SK-N-SH (cell line): ENCODE measurements around the gene AMPH. TPM values are rescaled to one million over a fixed set of nuclear protein-coding genes. Genes with fewer than 3 reads are reported as not detected.
A peak's percentile ranks its signal among the peaks of the same experiment; 100 is the strongest.
"Not testable (repeated sequence)": the region's sequence is repeated elsewhere in the genome, so short reads cannot be mapped to it uniquely, and the experiment has no call there.

Experiments used
- CTCF ChIA-PET: fragments of 300-600, 350-600 bp; formaldehyde crosslinking; extraction: SDS; loops from one replicate; lab custom pipeline; 2021; lab: Yijun Ruan, JAX
- POLR2A ChIA-PET: fragments of 350-600 bp; sonication (Branson Sonifier 250); formaldehyde crosslinking; extraction: SDS; loops from one replicate; lab custom pipeline; 2020; ENCODE audit warnings: antibody characterized with exemption, inconsistent platforms; lab: Yijun Ruan, JAX
- DNase-seq: peaks from one replicate; pipeline ENCODE4 v3.0.0; 2012
- H2AFZ ChIP-seq: fragments of 200-600 bp; sonication (generic); 2 replicates; pipeline ENCODE4 v1.8.1; 2016; ENCODE audit warnings: antibody characterized with exemption, mild to moderate bottlenecking, low read depth
- H3F3A ChIP-seq: fragments of 200-600 bp; sonication (generic); replicated peaks from 2 replicates; pipeline ENCODE3; 2016; ENCODE audit warnings: antibody characterized with exemption, mild to moderate bottlenecking; ENCODE audit not compliant: insufficient read depth
- H3K27ac ChIP-seq, 2 experiments: fragments of 200-500 bp in 1 of 2; fragments of 200-600 bp in 1 of 2; sonication (Bioruptor generic) in 1 of 2; sonication (generic), shearing (Covaris generic) in 1 of 2; 2 replicates each; pipeline versions ENCODE4 v1.5.1 to v1.6.1; 2014 to 2016; ENCODE audit warnings: low read depth in 2 of 2, inconsistent platforms in 1 of 2, low read length in 1 of 2, mild to moderate bottlenecking in 1 of 2, mixed read lengths in 1 of 2
- H3K27me3 ChIP-seq: fragments of 200-600 bp; sonication (generic), shearing (Covaris generic); 2 replicates; pipeline ENCODE4 v1.6.1; 2016; ENCODE audit warnings: mixed run types; ENCODE audit not compliant: insufficient read depth
- H3K36me3 ChIP-seq, 2 experiments: fragments of 200-500 bp in 1 of 2; fragments of 200-600 bp in 1 of 2; sonication (Bioruptor generic) in 1 of 2; sonication (generic) in 1 of 2; replicated peaks in 1 of 2; 2 replicates each; pipeline versions ENCODE3 to v1.5.1; 2014 to 2016; ENCODE audit warnings: low read length in 1 of 2, mild to moderate bottlenecking in 1 of 2; ENCODE audit not compliant: insufficient read depth in 2 of 2, control insufficient read depth in 1 of 2
- H3K4me1 ChIP-seq, 2 experiments: fragments of 200-500 bp in 1 of 2; fragments of 200-600 bp in 1 of 2; sonication (Bioruptor generic) in 1 of 2; sonication (generic), shearing (Covaris generic) in 1 of 2; 2 replicates each; pipeline versions ENCODE4 v1.5.1 to v1.6.1; 2014 to 2016; ENCODE audit warnings: low read depth in 1 of 2, low read length in 1 of 2, mixed run types in 1 of 2; ENCODE audit not compliant: insufficient read depth in 2 of 2, control insufficient read depth in 1 of 2
- H3K4me2 ChIP-seq: fragments of 200-600 bp; sonication (generic), shearing (Covaris generic); 2 replicates; pipeline ENCODE4 v1.6.1; 2017; ENCODE audit warnings: mixed run types
- H3K4me3 ChIP-seq, 2 experiments: fragments of 200-500 bp in 1 of 2; fragments of 200-600 bp in 1 of 2; sonication (Bioruptor generic) in 1 of 2; sonication (generic), shearing (Covaris generic) in 1 of 2; 2 replicates each; pipeline versions ENCODE4 v1.5.1 to v1.8.1; 2014 to 2016; ENCODE audit warnings: low read depth in 2 of 2, inconsistent platforms in 1 of 2, low read length in 1 of 2, mild to moderate bottlenecking in 1 of 2, mixed read lengths in 1 of 2, moderate library complexity in 1 of 2
- H3K79me2 ChIP-seq: fragments of 200-600 bp; sonication (generic); 2 replicates; pipeline ENCODE4 v1.8.1; 2017; ENCODE audit warnings: mild to moderate bottlenecking; ENCODE audit not compliant: insufficient read depth
- H3K9ac ChIP-seq: fragments of 200-600 bp; sonication (generic); 2 replicates; pipeline ENCODE4 v1.6.1; 2017; ENCODE audit warnings: mixed run types
- H3K9me2 ChIP-seq: fragments of 200-600 bp; sonication (generic); 2 replicates; pipeline ENCODE4 v1.6.1; 2017; ENCODE audit warnings: mixed run types
- H3K9me3 ChIP-seq: fragments of 200-600 bp; sonication (generic); 2 replicates; pipeline ENCODE4 v1.6.1; 2017; ENCODE audit warnings: mixed run types, mild to moderate bottlenecking, moderate library complexity
- H4K20me1 ChIP-seq: fragments of 200-600 bp; sonication (generic); 2 replicates; pipeline ENCODE4 v1.6.1; 2017; ENCODE audit warnings: mild to moderate bottlenecking, mixed run types; ENCODE audit not compliant: insufficient read depth
- CTCF ChIP-seq: fragments of 200-600 bp; sonication (generic); IDR thresholded peaks from 2 replicates; pipeline ENCODE4 v1.6.1; 2017; ENCODE audit warnings: antibody characterized with exemption, mild to moderate bottlenecking, moderate library complexity
- WGBS: methylation state at CpG from one replicate; pipeline ENCODE4 v1.1.6; 2017; ENCODE audit warnings: low lambda C conversion rate; 5-methylcytosine and 5-hydroxymethylcytosine counted together
- polyA plus RNA-seq, 3 experiments: library from polyadenylated mRNA; depleted of rRNA; stranded (reverse); fragments of >200 nt; gene quantifications; 2 replicates each; pipeline ENCODE4 v1.2.3, GENCODE V29; 2012

AMPH gene
- polyA plus RNA-seq, 1 of the 3 experiments (the other 2 are of a cell fraction), result 0.08 TPM

- not testable (repeated sequence) for H3K79me2 ChIP-seq, DNase-seq, H3K9me2 ChIP-seq, H3K27me3 ChIP-seq, H3F3A ChIP-seq, H3K4me2 ChIP-seq
- 69% methylated on average over 3 of the region's 5 CpGs for WGBS
- TF ChIP-seq CTCF, result peak; percentile 30
- TF ChIP-seq, all 33 proteins: peak for 1; not testable (repeated sequence) for 32
- H4K20me1 ChIP-seq, H2AFZ ChIP-seq, H3K9me3 ChIP-seq, H3K4me3 ChIP-seq, H3K27ac ChIP-seq, POLR2A ChIA-PET, H3K9ac ChIP-seq, H3K4me1 ChIP-seq, H3K36me3 ChIP-seq: not testable (repeated sequence)
- CTCF ChIA-PET, result interaction anchor here (0.8 to 1.3 kb wide), 2 partner anchors 11 to 144 kb away, joined by 3 read pairs; no protein-coding TSS in a partner anchor
Measured at GRCh38 chr7:38359071-38359601, 272.0 kb downstream of the AMPH start.

GRCh38 chr7:38358273-38358831, 272.8 kb downstream of the AMPH start:
- H2AFZ ChIP-seq, result 0 out of 2 replicates have a peak overlapping the region, but pooled peaks have one; percentile 35
- H3K79me2 ChIP-seq, H3K4me2 ChIP-seq, H3K4me1 ChIP-seq, H4K20me1 ChIP-seq, H3K36me3 ChIP-seq, H3K4me3 ChIP-seq, H3K27me3 ChIP-seq, H3K9me2 ChIP-seq, POLR2A ChIA-PET, H3K9ac ChIP-seq, H3K9me3 ChIP-seq, DNase-seq, H3F3A ChIP-seq, H3K27ac ChIP-seq: not testable (repeated sequence)
- CTCF ChIA-PET, result interaction anchor here (0.8 to 1.3 kb wide), 2 partner anchors 12 to 143 kb away, joined by 3 read pairs; no protein-coding TSS in a partner anchor
- 80% methylated on average over 6 of the region's 6 CpGs for WGBS

GRCh38 chr7:38354271-38354851, 276.8 kb downstream of the AMPH start:
- H3K9ac ChIP-seq, H3K4me3 ChIP-seq, H3F3A ChIP-seq, H3K4me2 ChIP-seq, CTCF ChIA-PET, H3K4me1 ChIP-seq, H4K20me1 ChIP-seq, DNase-seq, H3K27me3 ChIP-seq, H2AFZ ChIP-seq, H3K9me3 ChIP-seq, POLR2A ChIA-PET, H3K9me2 ChIP-seq, H3K36me3 ChIP-seq, H3K27ac ChIP-seq, H3K79me2 ChIP-seq: not testable (repeated sequence)
- WGBS, result no CpG with 5 or more reads among the region's 8 CpGs

- POLR2A ChIA-PET, result not testable (repeated sequence)
Measured at GRCh38 chr7:38353431-38353881, 277.7 kb downstream of the AMPH start.

More at GRCh38 chr7:38353431-38353881, 277.7 kb downstream of the AMPH start:
- H4K20me1 ChIP-seq, DNase-seq, CTCF ChIA-PET, H3K27ac ChIP-seq, H3F3A ChIP-seq, H3K9ac ChIP-seq, H3K4me2 ChIP-seq, H3K27me3 ChIP-seq, H3K4me3 ChIP-seq, H3K9me2 ChIP-seq, H2AFZ ChIP-seq, H3K9me3 ChIP-seq, H3K4me1 ChIP-seq, H3K36me3 ChIP-seq, H3K79me2 ChIP-seq: not testable (repeated sequence)
- WGBS, result no CpG with 5 or more reads among the region's 7 CpGs
